ENCODE measurements around the gene ZNF311. TPM values are rescaled to one million over a fixed set of nuclear protein-coding genes. Genes with fewer than 3 reads are reported as not detected.

ZNF311 gene
- total RNA-seq, 1 experiment from 2014 or later: 0.57 TPM

GRCh38 chr6:28988536-28989311, 16.4 kb downstream of the ZNF311 start:
- peak overlapping the region; percentile 19 for H2AFZ ChIP-seq (ENCODE audit: low read length)
- Mint-ChIP-seq H3K27ac (peak overlapping the region; percentile 77 to 93 (median 87); a peak in 5 of 7 replicates), H3K4me1 (peaks cover 13 to 23% of the 10 kb centered on the region in 2 experiments), H3K36me3 (ENCODE audit: insufficient read depth in 1 of 3, low read depth in 3 of 3) (peaks cover 0 to 4% (median 1%) of the 10 kb centered on the region in 3 experiments; a peak in 2 of 7 replicates), H3K9me3 (peaks cover 0 to 3% of the 10 kb centered on the region in 2 experiments; a peak in 2 of 5 replicates), H3K4me3 (peak overlapping the region; percentile 82 to 89), H3K27me3 (ENCODE audit: low read depth) (peaks cover 7% of the 10 kb centered on the region)
- H3K79me1 ChIP-seq (ENCODE audit: insufficient read depth, low read depth, low read length, poor library complexity, severe bottlenecking): no peaks in the 10 kb centered on the region
- TF ChIP-seq, protein P1, sequence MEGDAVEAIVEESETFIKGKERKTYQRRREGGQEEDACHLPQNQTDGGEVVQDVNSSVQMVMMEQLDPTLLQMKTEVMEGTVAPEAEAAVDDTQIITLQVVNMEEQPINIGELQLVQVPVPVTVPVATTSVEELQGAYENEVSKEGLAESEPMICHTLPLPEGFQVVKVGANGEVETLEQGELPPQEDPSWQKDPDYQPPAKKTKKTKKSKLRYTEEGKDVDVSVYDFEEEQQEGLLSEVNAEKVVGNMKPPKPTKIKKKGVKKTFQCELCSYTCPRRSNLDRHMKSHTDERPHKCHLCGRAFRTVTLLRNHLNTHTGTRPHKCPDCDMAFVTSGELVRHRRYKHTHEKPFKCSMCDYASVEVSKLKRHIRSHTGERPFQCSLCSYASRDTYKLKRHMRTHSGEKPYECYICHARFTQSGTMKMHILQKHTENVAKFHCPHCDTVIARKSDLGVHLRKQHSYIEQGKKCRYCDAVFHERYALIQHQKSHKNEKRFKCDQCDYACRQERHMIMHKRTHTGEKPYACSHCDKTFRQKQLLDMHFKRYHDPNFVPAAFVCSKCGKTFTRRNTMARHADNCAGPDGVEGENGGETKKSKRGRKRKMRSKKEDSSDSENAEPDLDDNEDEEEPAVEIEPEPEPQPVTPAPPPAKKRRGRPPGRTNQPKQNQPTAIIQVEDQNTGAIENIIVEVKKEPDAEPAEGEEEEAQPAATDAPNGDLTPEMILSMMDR (conservative IDR thresholded peaks at IDR 0.05): peak; percentile 92
- H3K18ac ChIP-seq (ENCODE audit: insufficient read length, low read depth, low read length): peak overlapping the region; percentile 80
- H2BK5ac ChIP-seq (ENCODE audit: insufficient read length, low read length): no peak overlapping the region
- H3K79me2 ChIP-seq (ENCODE audit: insufficient read depth, low read length): no peaks in the 10 kb centered on the region
- H3K14ac ChIP-seq (ENCODE audit: insufficient read depth, low read length): 0 out of 2 replicates have a peak overlapping the region, but pooled peaks have one; percentile 58
- H2BK15ac ChIP-seq (ENCODE audit: low read depth, low read length): no peak overlapping the region
- H3K4me1 ChIP-seq (ENCODE audit: insufficient read depth, low read length): peaks cover 3% of the 10 kb centered on the region; the same call in 1 of the 2 replicates
- H3K56ac ChIP-seq (ENCODE audit: insufficient read length, low read depth, low read length): no peak overlapping the region
- no peak overlapping the region for H4K8ac ChIP-seq (replicated peaks; ENCODE audit: insufficient read length, low read depth, low read length)
- no peak overlapping the region for H2AK5ac ChIP-seq (ENCODE audit: insufficient read length, low read length)
- H3K27ac ChIP-seq (ENCODE audit: insufficient read length, low read depth, low read length): no peak overlapping the region
- no peaks in the 10 kb centered on the region for H3K9me3 ChIP-seq (ENCODE audit: control insufficient read depth, low read depth, low read length)
- H3K4me2 ChIP-seq (ENCODE audit: insufficient read depth, insufficient read length, low read length): peak overlapping the region; percentile 59
- H3K23ac ChIP-seq (ENCODE audit: insufficient read length, low read depth, low read length): no peak overlapping the region
- no peaks in the 10 kb centered on the region for H4K20me1 ChIP-seq (ENCODE audit: control insufficient read depth, insufficient read depth, insufficient read length)
- H3K27me3 ChIP-seq (ENCODE audit: insufficient read depth, low read length): no peaks in the 10 kb centered on the region
- no peak overlapping the region for H2BK12ac ChIP-seq (ENCODE audit: insufficient read length, low read depth, low read length)
- no peak overlapping the region for H2BK20ac ChIP-seq (ENCODE audit: low read depth, low read length, poor library complexity, severe bottlenecking)
- WGBS (ENCODE audit: extremely low coverage, insufficient read length, low lambda C conversion rate): no CpG with 5 or more reads among the region's 48 CpGs
- no peak overlapping the region for H3K4ac ChIP-seq (ENCODE audit: low read depth, low read length)
- peaks cover 9% of the 10 kb centered on the region for H3K23me2 ChIP-seq (ENCODE audit: insufficient read length, low read depth, low read length, poor library complexity, severe bottlenecking)
- H2BK120ac ChIP-seq (ENCODE audit: low read depth, low read length, poor library complexity, severe bottlenecking): no peak overlapping the region
- H4K5ac ChIP-seq (ENCODE audit: insufficient read length, low read depth, low read length): no peak overlapping the region
- H3T11ph ChIP-seq (ENCODE audit: low read length): no peak overlapping the region
- no peak overlapping the region for H4K91ac ChIP-seq (ENCODE audit: insufficient read length, low read depth, low read length)
- peak overlapping the region; percentile 43 for H3K9ac ChIP-seq (ENCODE audit: extremely low read depth, insufficient read length, low read length)
- peak; percentile 95 for DNase-seq

Data from H9 (cell line).